Posterior vena cava (tissue), 2 donors: Measurements from ENCODE around the gene CNOT6L. TPM values are rescaled to one million over a fixed set of nuclear protein-coding genes. Genes with fewer than 3 reads are reported as not detected.
"Not testable (repeated sequence)": the region's sequence is repeated elsewhere in the genome, so short reads cannot be mapped to it uniquely, and the experiment has no call there.

Source experiments
- DNase-seq: peaks from one replicate; pipeline ENCODE4 v3.0.0-alpha.2; 2020; ENCODE audit warnings: low spot score
- intact Hi-C, 2 donors: fragments of 100-400 bp; cut with DNase I; formaldehyde crosslinking; loops; one replicate each; pipeline versions ENCODE4 v1.14.1 to v1.14.2; 2022 to 2023
- total RNA-seq, 2 donors: library from RNA; stranded (reverse); fragmentation: NEBNext Ultra II Directional; extraction: Animal tissue kit (Norgen Biotek cat#: 25700); gene quantifications; one replicate each; pipeline ENCODE4 v1.2.1, GENCODE V29; 2021
- donor health status: DM: yes; HTN: yes; CAD: no.
- donor health status: DM: yes; HTN: yes; CAD: no.

The CNOT6L gene
- total RNA-seq, 2 donors from 2014 or later: 38.3 to 40.0 TPM

GRCh38 chr4:77731656-77732055, 87.5 kb downstream of the CNOT6L start:
- intact Hi-C loops: no loop called here
- DNase-seq: no peak

- no peak for DNase-seq
- intact Hi-C loops: no loop called here
Observed at GRCh38 chr4:77728420-77728819, 90.7 kb downstream of the CNOT6L start.

- DNase-seq: no peak
- intact Hi-C loops: no loop called here
Observed at GRCh38 chr4:77721073-77721472, 98.1 kb downstream of the CNOT6L start.

GRCh38 chr4:77718500-77718899, 100.7 kb downstream of the CNOT6L start:
- intact Hi-C loops, DNase-seq: not testable (repeated sequence)

- DNase-seq: no peak
- intact Hi-C loops: no loop called here
Observed at GRCh38 chr4:77715414-77716290, 103.5 kb downstream of the CNOT6L start.

- DNase-seq: no peak
- intact Hi-C loops: no loop called here
Observed at GRCh38 chr4:77714514-77714913, 104.7 kb downstream of the CNOT6L start.

- intact Hi-C loops: no loop called here
- DNase-seq: no peak
Observed at GRCh38 chr4:77713884-77714283, 105.3 kb downstream of the CNOT6L start.

GRCh38 chr4:77712675-77713074, 106.5 kb downstream of the CNOT6L start:
- intact Hi-C loops: no loop called here
- no peak for DNase-seq

- DNase-seq: no peak
- intact Hi-C loops: no loop called here
Observed at GRCh38 chr4:77711469-77711868, 107.7 kb downstream of the CNOT6L start.

- intact Hi-C loops: no loop called here
- no peak for DNase-seq
Observed at GRCh38 chr4:77710684-77711083, 108.5 kb downstream of the CNOT6L start.

- no peak for DNase-seq
- intact Hi-C loops: no loop called here
Observed at GRCh38 chr4:77710059-77710458, 109.1 kb downstream of the CNOT6L start.

- DNase-seq: no peak
- intact Hi-C loops: no loop called here
Observed at GRCh38 chr4:77706717-77707116, 112.5 kb downstream of the CNOT6L start.

GRCh38 chr4:77703666-77704065, 115.5 kb downstream of the CNOT6L start:
- no peak for DNase-seq
- intact Hi-C loops: no loop called here

- intact Hi-C loops: no loop called here
- DNase-seq: no peak
Observed at GRCh38 chr4:77701121-77701520, 118.0 kb downstream of the CNOT6L start.

GRCh38 chr4:77699731-77700210, 119.4 kb downstream of the CNOT6L start:
- intact Hi-C loops: no loop called here
- DNase-seq: no peak

GRCh38 chr4:77697860-77698590, 121.1 kb downstream of the CNOT6L start:
- intact Hi-C loops: no loop called here
- no peak for DNase-seq

- intact Hi-C loops: no loop called here
- DNase-seq: no peak
Observed at GRCh38 chr4:77695774-77696173, 123.4 kb downstream of the CNOT6L start.

- DNase-seq: no peak
- intact Hi-C loops: no loop called here
Observed at GRCh38 chr4:77692847-77693432, 126.2 kb downstream of the CNOT6L start.

GRCh38 chr4:77681792-77682191, 137.4 kb downstream of the CNOT6L start:
- intact Hi-C loops: no loop called here
- DNase-seq: no peak

GRCh38 chr4:77676842-77677241, 142.3 kb downstream of the CNOT6L start:
- DNase-seq: no peak
- intact Hi-C loops: no loop called here
